Panc1 (cell line): Measurements from ENCODE around the gene MRPS22. TPM values are rescaled to one million over a fixed set of nuclear protein-coding genes. Genes with fewer than 3 reads are reported as not detected.

Experiments used
- ATAC-seq: fragments of 200-7000 bp; cut with Tn5 transposase; 2 replicates; pipeline ENCODE4 v1.9.1; 2020; ENCODE audit warnings: mild to moderate bottlenecking, moderate library complexity
- BruUV-seq: library from RNA; stranded (reverse); fragments of 400-500 nt; replicated peaks from 2 replicates; lab custom pipeline; 2021; lab: Mats Ljungman, UMichigan
- CTCF ChIA-PET: fragments of 300-600 bp; sonication (Branson Sonifier 250); formaldehyde crosslinking; loops from one replicate; lab custom pipeline; 2022; ENCODE audit warnings: antibody characterized with exemption; lab: Charles Lee
- POLR2A ChIA-PET: fragments of 300-600 bp; sonication (Branson Sonifier 250); formaldehyde crosslinking; loops from one replicate; lab custom pipeline; 2022; ENCODE audit warnings: antibody characterized with exemption; lab: Charles Lee
- DNase-seq: peaks from one replicate; pipeline ENCODE4 v3.0.0-alpha.2; 2010; ENCODE audit warnings: low read depth, low spot score
- H3K27ac ChIP-seq: 2 replicates; pipeline ENCODE4 v1.5.1; 2011; ENCODE audit warnings: mild to moderate bottlenecking, low read length, inconsistent platforms
- H3K27me3 ChIP-seq: fragments of 200-500 bp; sonication (Bioruptor generic); 2 replicates; pipeline ENCODE4 v1.6.0; 2014; ENCODE audit warnings: low read length, inconsistent platforms; ENCODE audit not compliant: control insufficient read depth, insufficient read depth
- H3K36me3 ChIP-seq: fragments of 200-500 bp; sonication (Bioruptor generic); 2 replicates; pipeline ENCODE4 v1.5.1; 2014; ENCODE audit warnings: inconsistent platforms, mild to moderate bottlenecking, low read length, moderate library complexity; ENCODE audit not compliant: control insufficient read depth, insufficient read depth
- H3K4me1 ChIP-seq: 2 replicates; pipeline ENCODE4 v1.5.1; 2011; ENCODE audit warnings: inconsistent platforms, mild to moderate bottlenecking, low read length, moderate library complexity; ENCODE audit not compliant: control insufficient read depth, insufficient read depth
- H3K4me3 ChIP-seq, 2 experiments: 2 replicates each; pipeline ENCODE4 v1.5.1; 2011 to 2012; ENCODE audit warnings: low read depth in 2 of 2, low read length in 2 of 2, mild to moderate bottlenecking in 2 of 2, inconsistent platforms in 1 of 2, moderate library complexity in 1 of 2
- H3K9me3 ChIP-seq: fragments of 200-500 bp; sonication (Bioruptor generic); 2 replicates; pipeline ENCODE4 v1.5.1; 2014; ENCODE audit warnings: low read depth, mild to moderate bottlenecking, inconsistent platforms, low read length, moderate library complexity; ENCODE audit not compliant: control insufficient read depth, insufficient read depth
- POLR2AphosphoS5 ChIP-seq: IDR thresholded peaks from 2 replicates; pipeline ENCODE4 v1.6.1; 2012; ENCODE audit warnings: mild to moderate bottlenecking, low read depth, low read length, moderate library complexity
- SIN3A ChIP-seq: IDR thresholded peaks from 2 replicates; pipeline ENCODE4 v1.6.1; 2012; ENCODE audit warnings: low read depth, mild to moderate bottlenecking, low read length, moderate library complexity, borderline replicate concordance; ENCODE audit not compliant: insufficient read depth
- TCF7L2 ChIP-seq: IDR thresholded peaks from 2 replicates; pipeline ENCODE4 v1.6.1; 2011; ENCODE audit warnings: mild to moderate bottlenecking, low read depth, low read length, inconsistent platforms
- in situ Hi-C: cut with HindIII; loops from 2 replicates; pipeline ENCODE4 v1.10.0; 2016; ENCODE audit warnings: low sequenced_read_pairs, low pct_unique_long_range_greater_than_20kb
- intact Hi-C: fragments of 100-400 bp; cut with micrococcal nuclease; formaldehyde crosslinking; loops from one replicate; pipeline ENCODE4 v1.10.0; 2022; ENCODE audit not compliant: unreplicated experiment
- total RNA-seq: library from RNA; stranded (reverse); gene quantifications from one replicate; pipeline ENCODE4 v1.2.1, GENCODE V29; 2021; ENCODE audit not compliant: unreplicated experiment
- TF ChIP-seq, protein P1 (sequence below), 2 experiments: IDR thresholded peaks; 2 replicates each; pipeline ENCODE4 v1.6.1; 2011 to 2012; ENCODE audit warnings: low read depth in 2 of 2, control low read depth in 1 of 2, low read length in 1 of 2, mild to moderate bottlenecking in 1 of 2, moderate library complexity in 1 of 2; ENCODE audit not compliant: insufficient read depth in 1 of 2
- TF ChIP-seq, protein P2 (sequence below): fragments of 450-650 bp; IDR thresholded peaks from 2 replicates; pipeline ENCODE4 v1.5.1; 2017; ENCODE audit warnings: mild to moderate bottlenecking

Gene MRPS22
- total RNA-seq, 1 experiment from 2014 or later = 61.9 TPM

DNA sequence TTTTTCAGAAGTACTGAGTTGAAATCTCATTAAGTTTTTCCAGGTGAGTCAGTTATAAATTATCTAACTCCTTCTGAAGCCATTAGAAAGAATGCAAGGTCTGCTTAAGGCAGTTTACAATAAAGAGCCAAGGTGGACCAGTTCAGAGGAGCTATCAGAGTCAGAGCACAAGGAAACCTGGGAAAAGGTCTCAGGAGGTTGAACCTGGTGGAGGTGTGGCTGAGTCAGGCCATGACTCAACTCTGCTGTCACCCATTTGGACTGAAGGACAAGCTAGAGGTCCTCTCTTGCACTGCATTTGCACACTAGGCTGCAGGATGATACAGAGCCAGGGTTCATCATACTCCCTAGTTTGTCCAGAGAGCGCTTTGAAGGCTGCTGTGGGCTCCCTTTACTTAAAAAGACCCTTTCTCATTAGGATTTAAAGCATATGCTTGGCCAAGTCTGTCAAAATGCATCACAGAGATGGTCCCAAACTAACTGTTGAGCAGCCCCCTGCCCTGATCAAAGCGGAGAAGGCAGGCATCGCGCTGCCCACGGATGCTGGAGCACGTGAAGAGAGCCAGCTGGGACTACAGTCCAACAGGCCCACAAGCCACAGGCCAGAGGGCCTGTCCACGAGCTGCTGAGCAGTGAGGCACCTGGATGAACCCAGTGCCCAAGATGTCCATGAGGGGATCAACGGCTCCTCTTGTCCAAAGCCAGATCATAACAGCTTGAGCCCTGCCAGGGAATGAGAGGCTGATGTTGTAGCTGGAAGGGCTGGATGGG, 26.0 kb upstream of the MRPS22 start:
- H3K4me3 ChIP-seq = no peak overlapping the region
- no TSS peak for BruUV-seq
- TF ChIP-seq, protein P1, sequence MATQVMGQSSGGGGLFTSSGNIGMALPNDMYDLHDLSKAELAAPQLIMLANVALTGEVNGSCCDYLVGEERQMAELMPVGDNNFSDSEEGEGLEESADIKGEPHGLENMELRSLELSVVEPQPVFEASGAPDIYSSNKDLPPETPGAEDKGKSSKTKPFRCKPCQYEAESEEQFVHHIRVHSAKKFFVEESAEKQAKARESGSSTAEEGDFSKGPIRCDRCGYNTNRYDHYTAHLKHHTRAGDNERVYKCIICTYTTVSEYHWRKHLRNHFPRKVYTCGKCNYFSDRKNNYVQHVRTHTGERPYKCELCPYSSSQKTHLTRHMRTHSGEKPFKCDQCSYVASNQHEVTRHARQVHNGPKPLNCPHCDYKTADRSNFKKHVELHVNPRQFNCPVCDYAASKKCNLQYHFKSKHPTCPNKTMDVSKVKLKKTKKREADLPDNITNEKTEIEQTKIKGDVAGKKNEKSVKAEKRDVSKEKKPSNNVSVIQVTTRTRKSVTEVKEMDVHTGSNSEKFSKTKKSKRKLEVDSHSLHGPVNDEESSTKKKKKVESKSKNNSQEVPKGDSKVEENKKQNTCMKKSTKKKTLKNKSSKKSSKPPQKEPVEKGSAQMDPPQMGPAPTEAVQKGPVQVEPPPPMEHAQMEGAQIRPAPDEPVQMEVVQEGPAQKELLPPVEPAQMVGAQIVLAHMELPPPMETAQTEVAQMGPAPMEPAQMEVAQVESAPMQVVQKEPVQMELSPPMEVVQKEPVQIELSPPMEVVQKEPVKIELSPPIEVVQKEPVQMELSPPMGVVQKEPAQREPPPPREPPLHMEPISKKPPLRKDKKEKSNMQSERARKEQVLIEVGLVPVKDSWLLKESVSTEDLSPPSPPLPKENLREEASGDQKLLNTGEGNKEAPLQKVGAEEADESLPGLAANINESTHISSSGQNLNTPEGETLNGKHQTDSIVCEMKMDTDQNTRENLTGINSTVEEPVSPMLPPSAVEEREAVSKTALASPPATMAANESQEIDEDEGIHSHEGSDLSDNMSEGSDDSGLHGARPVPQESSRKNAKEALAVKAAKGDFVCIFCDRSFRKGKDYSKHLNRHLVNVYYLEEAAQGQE (IDR thresholded peaks at IDR 0.05; ENCODE audit: insufficient read depth in 1 of 2, low read depth in 2 of 2, low read length in 1 of 2) = no peak
- TF ChIP-seq TCF7L2 (no peak), SIN3A (no peak)
- TF ChIP-seq, protein P2, sequence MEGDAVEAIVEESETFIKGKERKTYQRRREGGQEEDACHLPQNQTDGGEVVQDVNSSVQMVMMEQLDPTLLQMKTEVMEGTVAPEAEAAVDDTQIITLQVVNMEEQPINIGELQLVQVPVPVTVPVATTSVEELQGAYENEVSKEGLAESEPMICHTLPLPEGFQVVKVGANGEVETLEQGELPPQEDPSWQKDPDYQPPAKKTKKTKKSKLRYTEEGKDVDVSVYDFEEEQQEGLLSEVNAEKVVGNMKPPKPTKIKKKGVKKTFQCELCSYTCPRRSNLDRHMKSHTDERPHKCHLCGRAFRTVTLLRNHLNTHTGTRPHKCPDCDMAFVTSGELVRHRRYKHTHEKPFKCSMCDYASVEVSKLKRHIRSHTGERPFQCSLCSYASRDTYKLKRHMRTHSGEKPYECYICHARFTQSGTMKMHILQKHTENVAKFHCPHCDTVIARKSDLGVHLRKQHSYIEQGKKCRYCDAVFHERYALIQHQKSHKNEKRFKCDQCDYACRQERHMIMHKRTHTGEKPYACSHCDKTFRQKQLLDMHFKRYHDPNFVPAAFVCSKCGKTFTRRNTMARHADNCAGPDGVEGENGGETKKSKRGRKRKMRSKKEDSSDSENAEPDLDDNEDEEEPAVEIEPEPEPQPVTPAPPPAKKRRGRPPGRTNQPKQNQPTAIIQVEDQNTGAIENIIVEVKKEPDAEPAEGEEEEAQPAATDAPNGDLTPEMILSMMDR = no peak
- H3K9me3 ChIP-seq = no peaks in the 10 kb centered on the region
- peak; percentile 49 for ATAC-seq
- DNase-seq = no peak
- in situ Hi-C loops = no loop called here
- POLR2A ChIA-PET = interaction anchor here (1.7 kb wide), 1 partner anchor 8 kb away, joined by 4 read pairs; no protein-coding TSS in a partner anchor
- H3K27ac ChIP-seq = peak overlapping the region; percentile 44; the same call in 1 of the 2 replicates
- intact Hi-C loops = no loop called here
- no peaks in the 10 kb centered on the region for H3K36me3 ChIP-seq
- H3K4me1 ChIP-seq = peaks cover 9% of the 10 kb centered on the region
- CTCF ChIA-PET = no interaction called here
- no peaks in the 10 kb centered on the region for H3K27me3 ChIP-seq

DNA sequence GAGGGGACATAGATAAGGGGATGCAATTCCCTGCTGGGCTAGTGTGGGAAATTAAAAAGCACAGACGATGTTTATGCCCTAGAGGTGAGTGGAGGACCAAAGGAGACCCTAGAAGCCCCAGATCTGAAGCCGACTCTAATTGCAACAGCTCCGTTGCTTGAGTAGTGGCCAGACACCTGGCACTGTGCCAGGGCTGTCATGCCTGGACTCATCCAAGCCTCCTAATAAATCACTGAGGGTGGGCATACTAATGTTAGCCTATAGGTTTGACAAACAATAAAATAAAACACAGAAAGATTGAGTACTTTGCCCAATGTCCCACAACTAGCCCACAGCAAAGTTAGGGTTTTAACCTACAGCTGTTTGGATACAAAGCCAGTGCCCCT, 25.4 kb upstream of the MRPS22 start:
- in situ Hi-C loops (no loop called here), intact Hi-C loops (no loop called here)
- ChIA-PET CTCF (interaction anchor here (0.5 kb wide), 1 partner anchor 21 kb away, joined by 3 read pairs; no protein-coding TSS in a partner anchor), POLR2A (interaction anchor here (1.7 kb wide), 1 partner anchor 8 kb away, joined by 4 read pairs; no protein-coding TSS in a partner anchor)
- peaks cover 5% of the 10 kb centered on the region; the same call in 1 of the 2 replicates for H3K4me1 ChIP-seq
- TF ChIP-seq, protein P1 (IDR thresholded peaks at IDR 0.05; ENCODE audit: insufficient read depth in 1 of 2, low read depth in 2 of 2, low read length in 1 of 2) = no peak
- no peak for TF ChIP-seq TCF7L2
- no peak for TF ChIP-seq POLR2AphosphoS5
- TF ChIP-seq, protein P2 = no peak
- TF ChIP-seq SIN3A = no peak
- H3K27ac ChIP-seq = no peak overlapping the region; the same call in 1 of the 2 replicates
- DNase-seq = no peak
- H3K9me3 ChIP-seq = no peaks in the 10 kb centered on the region
- no peak for ATAC-seq
- no peaks in the 10 kb centered on the region for H3K36me3 ChIP-seq
- H3K27me3 ChIP-seq = no peaks in the 10 kb centered on the region
- no TSS peak for BruUV-seq
- H3K4me3 ChIP-seq = no peak overlapping the region
